Measurements from ENCODE around the gene TRAPPC2B.

DNA sequence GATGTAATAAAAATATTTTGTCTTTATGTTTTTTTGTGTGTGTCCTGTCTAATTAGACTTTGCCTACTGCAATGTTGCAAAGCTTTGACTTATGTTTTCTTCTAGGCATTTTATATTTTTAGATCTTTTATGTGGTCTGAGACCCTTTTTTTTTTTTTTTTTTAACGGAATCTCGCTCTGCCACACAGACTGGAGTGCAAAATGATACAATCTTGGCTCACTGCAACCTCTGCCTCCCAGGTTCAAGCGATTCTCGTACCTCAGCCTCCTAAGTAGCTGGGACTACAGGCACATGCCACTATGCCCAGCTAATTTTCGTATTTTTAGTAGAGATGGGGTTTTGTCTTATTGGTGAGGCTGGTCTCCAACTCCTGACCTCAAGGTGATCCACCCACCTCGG is 20.8 kb upstream of the TRAPPC2B start:
- no peak for TF ChIP-seq EZH2 (IDR thresholded peaks at IDR 0.05)
- TF ChIP-seq POLR2AphosphoS5 (IDR thresholded peaks at IDR 0.05; ENCODE audit: borderline replicate concordance, low read depth, low read length) = no peak
